Activated CD8-positive, alpha-beta T cell treated with anti-CD3 and anti-CD28 coated beads for 36 hours (primary cell): ENCODE data around the gene DPM2. TPM values are rescaled to one million over a fixed set of nuclear protein-coding genes. Genes with fewer than 3 reads are reported as not detected.

Source experiments
- ATAC-seq: fragments of 200-7000 bp; cut with Tn5 transposase; one replicate; pipeline ENCODE4 v1.10.0; 2021; ENCODE audit warnings: mild to moderate bottlenecking, moderate library complexity
- CTCF ChIA-PET: fragments of 350-600 bp; sonication (Branson Sonifier 250); formaldehyde crosslinking; loops from one replicate; lab custom pipeline; 2021; ENCODE audit warnings: antibody characterized with exemption; lab: Charles Lee
- POLR2A ChIA-PET: fragments of 350-600 bp; sonication (Branson Sonifier 250); formaldehyde crosslinking; loops from one replicate; lab custom pipeline; 2021; ENCODE audit warnings: antibody characterized with exemption; lab: Charles Lee
- DNase-seq: peaks from one replicate; pipeline ENCODE4 v3.0.0-alpha.2; 2020
- H3K27ac Mint-ChIP-seq: one replicate; pipeline ENCODE4 v1.8.0; 2021; ENCODE audit warnings: mild to moderate bottlenecking, mixed read lengths
- H3K27me3 Mint-ChIP-seq: one replicate; pipeline ENCODE4 v1.8.0; 2021; ENCODE audit warnings: mixed read lengths
- H3K36me3 Mint-ChIP-seq: one replicate; pipeline ENCODE4 v1.8.0; 2021; ENCODE audit warnings: low read depth, mixed read lengths
- H3K4me1 Mint-ChIP-seq: one replicate; pipeline ENCODE4 v1.8.0; 2021; ENCODE audit warnings: low read depth, mixed read lengths
- H3K4me3 Mint-ChIP-seq: one replicate; pipeline ENCODE4 v1.8.0; 2021; ENCODE audit warnings: mild to moderate bottlenecking, moderate library complexity, mixed read lengths
- H3K9me3 Mint-ChIP-seq: one replicate; pipeline ENCODE4 v1.8.0; 2021; ENCODE audit warnings: mixed read lengths
- intact Hi-C: fragments of 100-400 bp; cut with micrococcal nuclease; formaldehyde crosslinking; loops from one replicate; pipeline ENCODE4 v1.10.0; 2022
- total RNA-seq, 2 experiments: library from RNA; stranded (reverse); gene quantifications; one replicate each; pipeline ENCODE4 v1.2.3, GENCODE V29; 2021
- TF ChIP-seq, protein P1 (sequence below): fragments of 200-600 bp; IDR thresholded peaks from one replicate; pipeline ENCODE4 v1.8.0; 2022; ENCODE audit warnings: antibody characterized with exemption, mild to moderate bottlenecking

Gene DPM2
- total RNA-seq, 2 experiments from 2014 or later: 41.3 to 43.9 TPM

DNA sequence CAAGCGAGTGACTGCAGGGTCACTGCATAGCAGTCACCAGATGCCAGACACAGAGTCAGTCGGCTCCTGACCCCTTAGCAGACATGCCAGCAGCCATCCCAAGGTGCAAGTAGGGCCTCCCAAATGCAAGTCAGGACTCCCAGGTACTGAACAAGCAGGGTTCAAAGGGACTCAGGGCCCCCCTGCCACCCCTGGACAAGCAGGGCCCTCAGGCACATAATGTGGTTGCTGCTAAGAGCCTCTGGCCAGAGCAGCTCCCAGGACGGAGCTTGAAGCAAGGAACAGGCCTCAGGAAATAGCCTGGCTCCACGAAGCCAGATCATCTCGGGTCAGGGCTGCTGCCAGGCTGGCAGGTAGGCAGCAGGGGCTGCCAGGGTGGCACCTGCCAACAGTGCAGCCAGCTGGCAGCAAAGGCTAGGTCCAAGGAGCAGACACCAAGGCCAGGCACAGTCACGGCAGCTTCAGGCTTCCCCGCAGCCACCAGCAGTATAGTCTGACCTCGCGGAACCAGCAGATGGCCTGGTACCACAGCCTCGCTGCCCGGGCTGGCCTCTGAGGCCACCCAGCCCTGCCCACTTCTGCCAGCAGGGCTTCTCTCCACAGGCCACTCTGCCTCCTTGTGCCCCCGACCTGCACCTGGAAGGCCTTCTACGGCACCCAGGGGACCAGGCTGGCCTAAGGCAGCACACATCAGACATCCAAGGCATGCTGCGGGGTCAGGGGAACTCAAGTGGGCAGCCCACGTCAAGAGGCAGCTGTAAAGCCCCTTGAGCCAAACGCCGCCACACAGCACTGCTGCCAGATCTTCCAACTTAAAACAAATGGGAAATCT is 35.7 kb upstream of the DPM2 start:
- Mint-ChIP-seq H3K27me3 (no peaks in the 10 kb centered on the region), H3K4me3 (peak overlapping the region; percentile 97), H3K27ac (peak overlapping the region; percentile 99), H3K4me1 (peaks cover 87% of the 10 kb centered on the region), H3K9me3 (no peaks in the 10 kb centered on the region), H3K36me3 (peaks cover 48% of the 10 kb centered on the region)
- TF ChIP-seq, protein P1, sequence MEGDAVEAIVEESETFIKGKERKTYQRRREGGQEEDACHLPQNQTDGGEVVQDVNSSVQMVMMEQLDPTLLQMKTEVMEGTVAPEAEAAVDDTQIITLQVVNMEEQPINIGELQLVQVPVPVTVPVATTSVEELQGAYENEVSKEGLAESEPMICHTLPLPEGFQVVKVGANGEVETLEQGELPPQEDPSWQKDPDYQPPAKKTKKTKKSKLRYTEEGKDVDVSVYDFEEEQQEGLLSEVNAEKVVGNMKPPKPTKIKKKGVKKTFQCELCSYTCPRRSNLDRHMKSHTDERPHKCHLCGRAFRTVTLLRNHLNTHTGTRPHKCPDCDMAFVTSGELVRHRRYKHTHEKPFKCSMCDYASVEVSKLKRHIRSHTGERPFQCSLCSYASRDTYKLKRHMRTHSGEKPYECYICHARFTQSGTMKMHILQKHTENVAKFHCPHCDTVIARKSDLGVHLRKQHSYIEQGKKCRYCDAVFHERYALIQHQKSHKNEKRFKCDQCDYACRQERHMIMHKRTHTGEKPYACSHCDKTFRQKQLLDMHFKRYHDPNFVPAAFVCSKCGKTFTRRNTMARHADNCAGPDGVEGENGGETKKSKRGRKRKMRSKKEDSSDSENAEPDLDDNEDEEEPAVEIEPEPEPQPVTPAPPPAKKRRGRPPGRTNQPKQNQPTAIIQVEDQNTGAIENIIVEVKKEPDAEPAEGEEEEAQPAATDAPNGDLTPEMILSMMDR: no peak
- POLR2A ChIA-PET: interaction anchor here (0.9 to 25.2 kb wide), 5 partner anchors 3 to 60 kb away, joined by 3 to 408 read pairs (median 36); partner anchors contain the start of gene EEIG1
- DNase-seq: no peak
- intact Hi-C loops: no loop called here
- CTCF ChIA-PET: interaction anchor here (1.0 to 15.3 kb wide), 5 partner anchors 12 to 61 kb away, joined by 3 to 163 read pairs (median 91); no protein-coding TSS in a partner anchor
- no peak for ATAC-seq

DNA sequence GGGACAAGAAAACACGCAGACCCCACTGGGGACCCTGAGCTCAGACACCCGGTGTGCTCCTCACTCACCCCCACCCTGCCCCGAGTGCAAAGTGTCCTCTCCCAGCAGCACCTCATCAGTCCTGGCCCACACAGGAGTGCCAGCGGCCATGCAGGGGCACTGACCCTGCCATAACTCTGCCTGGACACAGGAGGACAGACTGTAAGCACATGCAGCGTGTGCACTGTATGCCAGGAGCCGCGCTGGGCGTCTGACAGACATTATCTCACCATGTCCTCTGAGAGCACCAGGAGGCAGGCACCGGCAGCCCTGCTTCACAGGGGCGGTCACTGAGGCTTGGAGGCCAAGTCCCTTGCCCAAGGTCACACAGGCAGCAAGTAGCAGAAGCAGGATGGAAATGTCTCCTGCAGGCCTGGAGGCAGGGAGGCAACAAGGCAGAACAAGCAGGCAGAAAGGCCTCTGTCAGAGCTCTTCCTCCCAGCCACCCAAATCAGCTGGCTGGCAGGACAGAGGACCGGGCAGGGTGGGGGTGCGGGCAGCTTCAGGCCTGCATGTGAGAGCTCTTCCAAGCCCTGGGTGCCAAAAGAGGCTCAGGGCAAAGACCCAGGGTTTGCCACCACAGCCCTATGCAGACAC is 34.7 kb upstream of the DPM2 start:
- DNase-seq: no peak
- peaks cover 92% of the 10 kb centered on the region for H3K4me1 Mint-ChIP-seq
- H3K27ac Mint-ChIP-seq: peak overlapping the region; percentile 99
- ChIA-PET CTCF (interaction anchor here (1.1 to 15.3 kb wide), 5 partner anchors 13 to 62 kb away, joined by 3 to 163 read pairs (median 8); no protein-coding TSS in a partner anchor), POLR2A (interaction anchor here (1.2 to 25.2 kb wide), 4 partner anchors 4 to 61 kb away, joined by 3 to 408 read pairs (median 222); partner anchors contain the start of gene EEIG1)
- TF ChIP-seq, protein P1: no peak
- no peaks in the 10 kb centered on the region for H3K27me3 Mint-ChIP-seq
- peaks cover 40% of the 10 kb centered on the region for H3K36me3 Mint-ChIP-seq
- intact Hi-C loops: no loop called here
- peak overlapping the region; percentile 97 for H3K4me3 Mint-ChIP-seq
- no peaks in the 10 kb centered on the region for H3K9me3 Mint-ChIP-seq
- no peak for ATAC-seq

DNA sequence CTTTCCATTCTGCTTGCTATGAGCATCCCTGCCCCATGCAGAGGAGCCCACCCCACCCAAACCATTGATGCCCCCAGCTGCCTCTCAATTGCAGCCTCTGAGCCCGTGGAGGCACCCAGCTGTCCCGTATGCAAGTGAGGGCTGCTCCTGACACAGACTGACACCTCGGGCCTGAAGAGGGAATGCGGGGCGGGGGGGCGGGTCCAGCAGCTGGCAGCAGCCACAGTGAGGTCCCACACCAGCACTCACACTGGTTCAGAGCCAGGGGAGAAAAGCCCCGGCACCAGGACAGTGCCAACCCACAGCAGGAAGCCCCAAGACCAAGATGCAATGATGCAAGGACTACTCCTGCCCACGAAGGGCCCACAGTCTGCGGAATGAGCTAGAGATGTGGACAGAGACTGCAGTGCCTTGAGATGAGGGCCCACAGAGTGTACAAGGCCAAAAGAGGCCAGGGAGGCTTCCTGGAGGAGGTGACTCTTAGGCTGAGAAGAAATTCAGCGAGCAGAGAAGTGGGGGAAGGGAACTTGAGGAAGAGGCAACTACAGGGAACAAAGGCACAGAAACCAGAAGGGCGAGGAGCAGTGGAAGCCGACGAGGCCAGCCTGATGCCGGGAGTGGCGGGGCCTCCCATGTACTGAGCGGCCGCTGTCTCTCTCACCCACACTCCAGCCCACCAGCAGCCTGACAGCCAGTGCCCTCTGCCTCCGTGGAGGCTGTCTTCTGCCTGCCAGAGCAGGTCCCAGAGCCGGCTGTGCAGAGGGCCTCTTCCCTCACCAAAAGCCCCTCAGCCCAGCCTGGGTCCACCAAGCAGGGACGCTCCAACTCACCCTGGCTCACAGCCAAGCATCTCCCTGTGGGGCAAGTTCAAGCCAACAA is 33.9 kb upstream of the DPM2 start:
- peak; percentile 3 for ATAC-seq
- ChIA-PET POLR2A (interaction anchor here (1.6 to 25.2 kb wide), 5 partner anchors 5 to 61 kb away, joined by 7 to 408 read pairs (median 36); partner anchors contain the start of gene EEIG1), CTCF (interaction anchor here (0.6 to 15.3 kb wide), 6 partner anchors 12 to 218 kb away, joined by 3 to 163 read pairs (median 6); no protein-coding TSS in a partner anchor)
- intact Hi-C loops: loop anchor here (2.0 kb wide), 1 partner anchor 55 kb away; no protein-coding TSS in a partner anchor
- DNase-seq: peak; percentile 58
- Mint-ChIP-seq H3K36me3 (peaks cover 38% of the 10 kb centered on the region), H3K4me1 (peaks cover 94% of the 10 kb centered on the region), H3K27me3 (no peaks in the 10 kb centered on the region), H3K9me3 (no peaks in the 10 kb centered on the region), H3K27ac (peak overlapping the region; percentile 99), H3K4me3 (peak overlapping the region; percentile 97)
- TF ChIP-seq, protein P1: no peak

DNA sequence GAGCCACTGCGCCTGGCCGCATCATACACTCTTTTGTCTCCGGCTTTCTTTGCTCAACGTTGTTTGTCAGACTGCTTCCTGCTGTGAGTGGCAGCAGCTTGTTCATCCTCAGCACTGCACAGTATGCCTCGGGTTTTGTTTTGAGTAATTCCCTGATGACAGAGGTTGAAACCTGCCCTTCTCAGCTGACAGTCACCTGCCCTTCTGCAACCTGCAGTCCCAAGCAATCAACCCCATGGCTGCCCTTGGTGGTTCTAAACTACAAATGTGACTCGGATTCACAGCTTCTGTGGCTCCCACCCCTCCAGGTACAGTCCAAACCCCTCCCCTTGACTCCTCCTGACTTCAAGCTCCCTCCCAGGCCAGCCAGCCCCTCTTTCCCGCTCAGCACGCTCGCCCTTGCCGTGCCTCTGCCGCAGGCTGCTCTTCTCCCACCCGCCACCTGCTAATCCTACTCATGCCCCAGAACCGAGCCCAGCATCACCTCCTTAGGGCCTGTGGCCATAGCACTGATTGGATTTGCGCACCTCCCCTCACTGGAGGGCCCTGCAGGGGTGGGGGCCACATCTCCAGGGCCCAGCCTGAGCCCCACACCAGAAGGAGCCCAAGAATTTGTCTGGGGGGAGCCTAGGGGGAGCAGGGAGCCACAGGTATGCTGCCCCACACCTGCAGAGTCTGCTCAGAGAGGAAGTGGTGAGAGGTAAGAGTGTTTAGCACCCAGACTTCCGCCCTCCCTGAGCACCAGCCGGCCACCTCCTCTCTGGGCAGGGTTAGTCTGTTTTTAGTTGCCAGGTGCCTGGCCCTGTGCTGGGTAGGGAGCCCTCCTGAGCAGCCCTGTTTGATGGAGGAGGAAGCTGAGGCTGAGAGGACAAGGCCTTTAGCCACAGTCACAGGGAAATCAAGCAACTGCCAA is 33.0 kb upstream of the DPM2 start:
- ChIA-PET POLR2A (interaction anchor here (0.8 to 25.2 kb wide), 9 partner anchors 6 to 190 kb away, joined by 3 to 408 read pairs (median 7); partner anchors contain the start of gene EEIG1), CTCF (interaction anchor here (0.6 to 15.3 kb wide), 6 partner anchors 11 to 219 kb away, joined by 3 to 163 read pairs (median 6); no protein-coding TSS in a partner anchor)
- intact Hi-C loops: loop anchor here (2.0 kb wide), 1 partner anchor 56 kb away; no protein-coding TSS in a partner anchor
- H3K4me1 Mint-ChIP-seq: peaks cover 94% of the 10 kb centered on the region
- peak overlapping the region; percentile 99 for H3K27ac Mint-ChIP-seq
- no peaks in the 10 kb centered on the region for H3K9me3 Mint-ChIP-seq
- ATAC-seq: peak; percentile 73
- TF ChIP-seq, protein P1: no peak
- peak; percentile 90 for DNase-seq
- no peaks in the 10 kb centered on the region for H3K27me3 Mint-ChIP-seq
- H3K36me3 Mint-ChIP-seq: peaks cover 29% of the 10 kb centered on the region
- H3K4me3 Mint-ChIP-seq: peak overlapping the region; percentile 97
